IPS-NIHi7 (cell line): Measurements from ENCODE around the gene PRKACG.
"Not testable (repeated sequence)": the region's sequence is repeated elsewhere in the genome, so short reads cannot be mapped to it uniquely, and the experiment has no call there.

Experiments
- DNase-seq: peaks from one replicate; pipeline ENCODE4 v3.0.0; 2012; ENCODE audit warnings: mixed read lengths; ENCODE audit errors: extremely low spot score

The PRKACG gene

DNA sequence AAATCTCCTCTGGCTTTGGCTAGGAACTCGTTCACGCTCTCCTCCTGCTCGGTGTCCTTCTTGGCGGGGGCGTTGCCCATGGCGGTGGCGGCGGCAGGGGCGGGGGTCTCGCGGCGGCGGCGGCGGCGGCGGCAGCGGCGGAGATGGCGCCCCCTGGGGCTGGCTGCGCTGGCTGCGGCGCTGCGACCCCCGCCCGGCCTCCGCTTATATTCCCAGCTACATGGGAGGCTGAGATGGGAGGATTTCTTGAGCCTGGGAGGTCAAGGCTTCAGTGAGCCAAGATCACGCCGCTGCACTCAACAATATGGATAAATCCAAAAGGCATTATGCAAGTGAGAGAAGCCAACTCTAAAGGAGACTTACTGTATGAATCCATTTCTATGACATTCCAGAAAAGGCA is at the start of gene PRKACG:
Gene PRKACG (minus strand): TSS at position 101 of the 400 bp plus-strand sequence. CDS start 21 bp downstream, at position 80.
- no peak for DNase-seq

DNA sequence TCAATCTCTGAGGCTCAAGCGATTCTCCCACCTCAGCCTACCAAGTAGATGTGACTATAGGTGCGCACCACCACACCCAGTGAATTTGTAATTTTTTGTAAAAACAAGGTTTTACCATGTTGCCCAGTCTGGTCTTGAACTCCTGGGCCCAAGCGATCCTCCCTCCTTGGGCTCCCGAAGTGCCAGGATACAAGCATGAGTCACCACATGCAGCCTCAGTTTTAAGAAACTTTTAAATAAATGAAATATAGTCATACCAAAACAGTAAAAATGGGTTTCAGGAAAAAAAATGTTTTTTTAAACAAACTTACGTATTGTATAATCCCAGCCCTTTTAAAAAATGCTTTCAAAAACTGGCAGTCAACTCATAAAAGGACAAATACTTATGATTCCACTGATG is 48.3 kb upstream of the PRKACG start:
- DNase-seq = no peak

DNA sequence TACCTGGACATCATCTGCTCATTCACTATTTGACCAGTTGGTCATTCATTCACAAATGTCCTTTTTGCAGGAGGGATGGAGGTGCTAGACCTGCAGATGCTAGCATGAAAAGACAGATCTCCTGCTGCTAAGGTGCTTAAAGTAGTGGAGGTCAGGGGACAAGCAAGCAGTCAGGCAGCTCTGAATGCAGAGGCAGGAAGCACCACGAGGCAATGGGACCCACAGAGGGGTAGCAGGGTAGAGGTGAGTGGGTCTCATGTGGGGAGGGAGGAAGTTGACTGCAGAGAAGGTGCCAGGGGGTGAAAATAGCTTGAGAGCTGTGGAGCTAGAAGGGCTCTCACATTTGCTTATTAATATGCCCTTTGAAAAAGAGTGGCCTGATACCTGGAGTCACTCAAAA is 46.9 kb upstream of the PRKACG start:
- DNase-seq = no peak

DNA sequence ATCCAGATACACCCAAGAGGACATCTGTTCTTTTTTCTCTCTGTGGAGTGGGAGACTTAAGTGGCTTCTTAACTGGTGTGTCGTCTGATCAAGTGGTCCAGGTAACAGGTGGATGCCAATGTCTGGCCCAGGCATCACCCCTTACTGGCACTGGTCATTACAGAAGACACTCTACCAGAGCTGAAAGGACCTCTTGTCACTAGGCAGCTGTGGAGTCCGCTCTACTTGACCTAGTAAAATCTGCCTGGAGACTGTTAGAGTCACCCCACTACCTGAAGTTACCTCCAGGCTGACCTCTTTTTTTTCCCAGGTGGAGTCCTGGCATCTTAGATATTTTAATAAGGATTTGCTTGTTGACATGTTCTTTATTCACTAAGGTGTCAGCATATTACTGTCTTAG is 44.2 kb upstream of the PRKACG start:
- no peak for DNase-seq

DNA sequence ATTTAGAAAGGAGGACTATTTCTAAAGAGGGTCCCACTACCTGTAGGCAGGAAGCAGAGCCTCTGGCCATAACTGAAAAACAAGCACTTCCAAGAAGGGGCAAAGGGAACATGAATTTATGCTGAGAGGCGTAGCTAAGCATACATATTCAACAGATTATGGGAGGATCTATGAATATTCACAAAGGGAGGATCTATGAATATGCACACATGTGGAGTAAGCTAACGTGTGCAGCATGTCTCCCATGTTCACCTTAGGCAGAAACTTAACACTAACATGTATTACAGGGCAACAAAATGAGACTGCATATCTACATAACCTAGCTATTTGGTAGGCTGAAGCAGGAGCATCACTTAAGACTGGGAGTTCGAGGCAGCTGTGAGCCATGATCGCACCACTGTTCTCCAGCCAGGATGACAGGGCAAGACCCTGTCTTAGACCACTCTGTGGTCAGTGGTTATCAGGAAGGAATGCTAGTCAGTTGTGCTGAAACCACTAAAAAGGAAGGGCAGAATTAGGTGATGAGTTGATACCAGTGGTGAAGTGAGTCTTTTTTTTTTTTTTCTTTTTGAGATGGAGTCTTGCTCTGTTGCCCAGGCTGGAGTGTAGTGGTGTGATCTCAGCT is 42.4 kb upstream of the PRKACG start:
- DNase-seq = no peak

DNA sequence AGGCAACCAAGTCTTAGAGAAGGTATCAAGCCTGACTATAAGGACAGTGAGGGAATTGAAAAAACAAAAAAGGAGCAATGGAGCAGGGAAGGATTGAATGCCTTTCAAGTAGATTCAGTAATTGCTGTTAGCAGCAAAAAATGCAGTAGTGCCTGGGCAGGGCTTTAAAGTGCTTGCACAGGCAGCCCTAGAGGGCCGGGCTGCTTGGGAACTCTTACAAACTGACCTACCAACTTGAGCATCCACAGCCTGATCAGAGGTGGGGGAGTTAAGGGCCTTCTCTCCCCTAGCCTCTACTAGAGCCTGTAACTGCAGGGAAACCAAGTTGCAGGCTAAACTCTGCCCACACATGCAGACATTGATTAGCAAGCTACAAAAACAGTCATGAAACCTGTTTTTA is 41.1 kb upstream of the PRKACG start:
- no peak for DNase-seq

DNA sequence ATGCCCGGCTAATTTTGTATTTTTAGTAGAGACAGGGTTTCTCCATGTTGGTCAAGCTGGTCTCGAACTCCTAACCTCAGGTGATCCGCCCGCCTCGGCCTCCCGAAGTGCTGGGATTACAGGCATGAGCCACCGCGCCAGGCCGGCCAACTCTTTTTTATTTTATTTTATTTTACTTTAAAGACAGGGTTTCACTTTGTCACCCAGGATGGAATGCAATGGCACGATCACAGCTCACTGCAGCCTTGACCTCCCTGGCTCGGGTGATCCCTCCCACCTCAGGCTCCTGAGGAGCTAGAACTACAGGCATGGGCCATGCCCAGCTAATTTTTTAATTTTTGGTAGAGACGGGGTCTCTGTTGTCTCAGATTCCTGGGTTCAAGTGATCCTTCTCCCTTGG is 37.0 kb upstream of the PRKACG start:
- DNase-seq = not testable (repeated sequence)

DNA sequence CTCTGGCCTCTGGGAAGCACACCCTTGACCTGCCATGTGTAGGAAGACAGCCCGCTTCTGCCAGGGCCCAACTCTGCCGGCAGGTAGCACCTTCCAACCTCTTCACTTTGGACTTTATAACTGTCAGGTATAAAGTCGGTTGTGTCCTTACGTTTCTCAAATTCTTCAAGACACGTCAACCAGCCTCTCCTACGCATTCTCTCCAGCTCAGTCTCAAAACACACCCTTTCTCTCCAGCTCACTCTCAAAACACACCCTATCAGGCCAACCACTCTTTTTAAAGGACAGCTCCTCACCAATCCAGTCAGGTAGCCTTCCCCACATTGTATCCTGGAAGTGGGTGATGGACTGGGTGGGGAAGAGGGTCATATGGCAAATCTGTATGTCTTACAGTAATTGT is 35.2 kb upstream of the PRKACG start:
- DNase-seq = no peak

DNA sequence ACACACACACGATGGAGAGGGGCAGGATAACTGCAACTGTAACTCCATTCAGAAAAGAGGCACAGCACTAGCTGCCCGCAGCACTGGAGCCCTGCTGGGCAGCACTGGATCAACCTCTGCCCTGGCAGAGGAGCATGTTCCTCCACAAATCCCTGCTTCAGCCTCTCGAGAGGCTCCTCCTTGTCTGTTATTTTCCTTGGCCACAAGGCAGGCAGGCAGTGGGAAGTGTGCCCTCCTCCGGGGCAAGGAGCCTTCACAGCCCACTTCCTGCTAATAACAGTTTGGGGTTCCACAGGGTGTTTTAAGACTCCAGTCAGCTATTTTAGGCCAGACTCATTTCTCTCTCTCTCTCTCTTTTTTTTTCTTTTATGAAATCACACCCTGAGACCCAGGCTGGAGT is 33.5 kb upstream of the PRKACG start:
- DNase-seq = no peak

DNA sequence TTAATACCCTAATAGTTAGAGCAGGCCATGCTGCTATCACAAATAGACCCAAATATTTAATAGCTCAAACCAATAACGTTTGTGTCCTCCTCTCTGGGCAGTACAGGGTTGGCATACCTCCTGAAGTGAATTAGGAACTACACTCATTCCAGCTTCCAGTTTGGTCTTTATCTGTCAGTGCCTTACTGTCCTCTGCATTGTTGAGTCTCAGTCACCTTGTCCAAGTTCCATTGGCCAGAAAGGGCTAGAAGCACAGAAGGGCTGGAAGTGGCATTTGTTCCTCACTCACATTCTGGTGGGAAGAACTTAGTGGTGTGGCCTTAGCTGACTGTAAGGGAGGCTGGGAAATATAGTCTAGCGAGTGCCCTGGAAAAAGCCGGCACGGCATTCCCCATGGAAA is 32.8 kb upstream of the PRKACG start:
- no peak for DNase-seq

DNA sequence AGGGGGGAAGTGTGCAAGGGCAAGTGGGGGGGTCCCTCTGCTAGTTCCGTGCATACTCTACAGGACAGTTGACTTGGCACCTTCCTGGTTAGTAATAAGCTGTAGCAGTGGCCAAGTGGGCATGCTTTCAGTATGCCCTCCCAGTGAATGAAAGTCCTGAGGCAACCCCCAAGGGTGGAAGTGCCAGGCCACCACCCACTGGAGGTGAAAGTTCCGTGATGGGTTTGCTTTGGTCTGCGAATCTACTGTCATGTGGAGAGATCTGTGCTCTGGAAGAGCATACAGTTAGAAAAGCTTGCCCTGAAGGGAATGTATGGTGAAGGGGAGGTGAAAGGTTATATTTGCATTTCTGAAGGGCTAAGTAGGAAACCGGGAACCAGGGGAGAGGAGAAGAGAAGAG is 31.9 kb upstream of the PRKACG start:
- no peak for DNase-seq

DNA sequence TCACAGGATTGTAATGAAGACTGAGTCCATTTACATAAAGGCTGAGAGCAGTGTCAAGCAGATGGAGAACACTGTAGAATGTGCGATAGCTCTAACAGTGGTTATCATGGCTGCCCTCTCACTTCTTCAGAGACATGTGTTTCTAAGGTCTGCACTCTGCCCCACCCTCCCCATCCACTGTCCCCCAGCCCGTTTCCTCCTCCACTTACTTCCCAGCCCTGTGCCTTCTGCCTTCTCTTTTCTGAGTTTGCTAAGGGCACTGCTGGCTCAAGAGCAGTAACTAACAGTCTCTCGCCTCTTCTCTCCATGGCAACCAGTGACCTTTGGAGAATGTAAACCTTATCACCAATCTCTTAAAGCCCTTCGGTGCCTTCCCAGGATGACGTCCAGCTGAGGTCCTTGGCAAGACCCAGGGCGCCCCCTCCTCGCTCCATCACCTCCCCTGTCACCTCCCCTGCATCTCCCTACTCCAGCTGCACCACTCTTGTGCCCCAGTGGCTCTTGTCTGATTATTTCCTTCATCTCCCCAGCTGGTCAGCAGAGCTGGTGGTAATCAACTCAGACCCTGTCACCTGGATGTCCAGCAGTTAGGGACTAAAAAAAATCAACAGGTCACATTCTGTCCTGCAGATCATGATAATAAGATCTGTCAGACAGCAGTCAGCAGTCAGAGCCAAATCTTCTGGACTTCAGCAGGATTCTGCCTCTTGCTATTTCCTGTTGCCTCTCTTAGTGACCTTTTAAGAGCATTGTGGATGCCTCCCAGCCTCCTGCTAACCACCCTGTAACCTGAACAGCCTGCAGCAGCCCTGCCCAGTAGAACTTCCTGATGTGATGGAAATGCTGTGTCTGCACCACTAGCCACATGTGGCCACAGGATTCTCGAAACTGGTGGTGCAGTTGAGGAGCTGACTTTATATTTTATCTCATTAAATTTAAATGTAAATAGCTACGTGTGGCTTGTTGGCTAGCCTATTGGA is 30.6 kb upstream of the PRKACG start:
- peak; percentile 38 for DNase-seq

DNA sequence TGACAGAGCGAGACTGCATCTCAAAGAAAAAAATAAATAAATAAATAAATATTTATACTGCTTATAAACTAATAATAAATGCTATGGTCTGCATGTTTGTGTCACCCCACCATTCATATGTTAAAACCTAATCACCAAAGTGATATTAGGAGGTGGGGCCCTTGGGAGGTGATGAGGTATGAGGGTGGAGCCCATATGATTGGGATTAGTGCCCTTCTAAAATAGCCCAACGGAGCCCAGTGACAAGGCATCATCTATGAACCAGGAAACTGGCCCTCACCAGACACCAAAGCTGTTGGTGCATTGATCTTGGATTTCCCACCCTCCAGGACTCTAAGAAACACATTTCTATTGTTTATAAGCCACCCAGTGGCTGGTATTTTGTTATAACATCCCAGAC is 26.7 kb upstream of the PRKACG start:
- no peak for DNase-seq

DNA sequence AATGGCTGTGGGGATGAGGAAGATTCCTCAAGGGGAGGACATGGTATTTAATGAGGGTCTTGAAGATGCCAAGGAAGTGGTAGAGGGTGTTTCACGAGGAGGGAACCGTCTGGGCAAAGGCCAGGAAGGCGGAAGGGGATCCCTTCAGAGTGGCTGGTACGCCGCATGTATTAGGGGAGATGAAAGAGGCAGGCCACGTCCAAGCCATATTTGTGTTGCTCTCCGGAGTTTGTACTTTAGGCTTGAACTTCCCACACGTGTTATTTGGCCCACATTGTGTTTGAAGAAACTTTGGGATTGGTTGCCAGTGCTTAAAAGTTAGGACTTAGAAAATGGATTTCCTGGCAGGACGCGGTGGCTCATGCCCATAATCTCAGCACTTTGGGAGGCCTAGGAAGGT is 22.9 kb upstream of the PRKACG start:
- DNase-seq = no peak

DNA sequence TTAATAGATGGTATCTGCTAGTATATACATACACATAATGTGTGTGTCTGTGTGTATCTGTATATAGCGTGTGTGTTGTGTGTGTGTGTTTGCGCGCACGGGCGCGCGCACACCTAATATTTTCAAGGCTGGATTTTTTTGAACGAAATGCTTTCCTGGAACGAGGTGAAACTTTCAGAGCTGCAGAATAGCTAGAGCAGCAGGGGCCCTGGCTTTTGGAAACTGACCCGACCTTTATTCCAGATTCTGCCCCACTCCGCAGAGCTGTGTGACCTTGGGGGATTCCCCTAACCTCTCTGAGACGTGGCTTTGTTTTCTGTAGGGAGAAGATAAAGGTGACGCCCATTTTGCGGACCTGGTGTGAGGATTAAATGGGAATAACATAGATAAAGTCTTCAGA is 22.4 kb upstream of the PRKACG start:
- no peak for DNase-seq

DNA sequence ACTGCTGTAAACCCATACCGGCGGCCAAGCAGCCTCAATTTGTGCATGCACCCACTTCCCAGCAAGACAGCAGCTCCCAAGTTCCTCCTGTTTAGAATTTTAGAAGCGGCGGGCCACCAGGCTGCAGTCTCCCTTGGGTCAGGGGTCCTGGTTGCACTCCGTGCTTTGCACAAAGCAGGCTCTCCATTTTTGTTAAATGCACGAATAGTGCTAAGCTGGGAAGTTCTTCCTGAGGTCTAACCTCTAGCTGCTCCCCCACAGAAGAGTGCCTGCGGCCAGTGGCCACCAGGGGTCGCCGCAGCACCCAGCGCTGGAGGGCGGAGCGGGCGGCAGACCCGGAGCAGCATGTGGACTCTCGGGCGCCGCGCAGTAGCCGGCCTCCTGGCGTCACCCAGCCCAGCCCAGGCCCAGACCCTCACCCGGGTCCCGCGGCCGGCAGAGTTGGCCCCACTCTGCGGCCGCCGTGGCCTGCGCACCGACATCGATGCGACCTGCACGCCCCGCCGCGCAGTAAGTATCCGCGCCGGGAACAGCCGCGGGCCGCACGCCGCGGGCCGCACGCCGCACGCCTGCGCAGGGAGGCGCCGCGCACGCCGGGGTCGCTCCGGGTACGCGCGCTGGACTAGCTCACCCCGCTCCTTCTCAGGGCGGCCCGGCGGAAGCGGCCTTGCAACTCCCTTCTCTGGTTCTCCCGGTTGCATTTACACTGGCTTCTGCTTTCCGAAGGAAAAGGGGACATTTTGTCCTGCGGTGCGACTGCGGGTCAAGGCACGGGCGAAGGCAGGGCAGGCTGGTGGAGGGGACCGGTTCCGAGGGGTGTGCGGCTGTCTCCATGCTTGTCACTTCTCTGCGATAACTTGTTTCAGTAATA is 21.8 kb upstream of the PRKACG start, which contains the start of gene FXN:
Gene FXN (plus strand): TSS at position 315 of the 871 bp plus-strand sequence. CDS start 31 bp downstream, at position 346.
- DNase-seq = peak; percentile 93

DNA sequence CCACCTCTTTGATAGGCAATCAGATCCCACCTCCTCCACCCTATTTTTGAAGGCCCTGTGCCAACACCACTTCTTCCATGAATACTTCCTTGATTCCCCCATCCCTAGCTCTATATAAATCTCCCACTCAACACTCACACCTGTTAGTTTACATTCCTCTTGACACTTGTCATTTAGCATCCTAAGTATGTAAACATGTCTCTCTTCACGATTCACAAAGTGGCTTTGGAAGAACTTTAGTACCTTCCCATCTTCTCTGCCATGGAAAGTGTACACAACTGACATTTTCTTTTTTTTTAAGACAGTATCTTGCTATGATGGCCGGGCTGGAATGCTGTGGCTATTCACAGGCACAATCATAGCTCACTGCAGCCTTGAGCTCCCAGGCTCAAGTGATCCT is 20.2 kb upstream of the PRKACG start:
- no peak for DNase-seq

DNA sequence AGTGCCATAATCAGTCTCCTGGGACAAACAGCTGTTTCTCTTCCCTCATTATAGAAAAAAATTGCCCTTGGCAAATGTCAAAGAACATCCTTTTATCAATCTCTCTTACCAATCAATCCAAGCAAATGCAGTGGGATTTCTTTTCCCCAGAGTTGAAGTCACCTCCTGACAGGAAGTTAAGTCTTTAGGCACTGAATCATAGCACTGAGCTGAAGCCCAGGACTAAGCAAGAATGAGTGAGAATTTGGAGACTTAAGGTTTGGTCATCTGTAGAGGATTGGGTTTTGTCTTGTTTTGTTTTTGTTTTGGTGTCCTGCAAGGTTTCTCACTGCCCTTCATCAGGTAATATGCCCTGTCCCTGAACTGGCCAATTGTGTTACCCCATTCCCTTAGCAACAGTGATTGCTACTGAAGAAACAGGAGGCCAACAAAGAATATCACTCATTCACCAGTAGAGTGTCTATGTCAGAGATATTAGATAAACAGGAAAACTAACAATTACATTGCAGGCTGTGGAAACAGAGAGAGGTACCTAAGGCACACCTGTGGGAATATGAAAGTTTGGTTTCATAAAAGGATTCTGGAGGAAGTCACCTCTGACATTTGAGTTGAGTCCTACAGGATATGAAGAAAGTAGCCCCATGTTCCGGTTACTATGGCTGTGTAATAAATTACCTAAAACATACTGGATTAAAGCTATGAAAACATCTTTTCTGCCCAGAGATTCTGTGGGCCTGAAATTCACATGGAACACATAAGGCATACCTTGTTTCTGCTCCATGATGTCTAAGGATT is 17.1 kb upstream of the PRKACG start:
- peak; percentile 4 for DNase-seq

DNA sequence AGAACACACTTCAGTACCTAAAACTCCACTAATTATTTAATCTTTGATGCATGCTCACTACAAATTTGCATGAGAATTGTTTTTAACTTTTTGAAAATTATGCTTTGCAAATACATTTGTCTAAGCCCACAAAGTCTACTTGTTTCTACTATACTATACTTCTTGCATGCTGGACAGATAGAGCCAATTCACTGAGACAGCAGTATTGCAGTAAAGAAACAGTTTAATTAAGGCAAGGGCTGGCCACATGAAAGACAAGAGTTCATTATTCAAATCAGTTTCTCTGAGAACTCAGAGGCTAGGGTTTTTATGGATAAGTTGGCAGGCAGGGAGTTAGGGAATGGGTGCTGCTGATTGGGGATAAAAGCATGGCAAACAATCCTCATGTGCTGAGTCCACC is 15.6 kb upstream of the PRKACG start:
- DNase-seq = no peak

DNA sequence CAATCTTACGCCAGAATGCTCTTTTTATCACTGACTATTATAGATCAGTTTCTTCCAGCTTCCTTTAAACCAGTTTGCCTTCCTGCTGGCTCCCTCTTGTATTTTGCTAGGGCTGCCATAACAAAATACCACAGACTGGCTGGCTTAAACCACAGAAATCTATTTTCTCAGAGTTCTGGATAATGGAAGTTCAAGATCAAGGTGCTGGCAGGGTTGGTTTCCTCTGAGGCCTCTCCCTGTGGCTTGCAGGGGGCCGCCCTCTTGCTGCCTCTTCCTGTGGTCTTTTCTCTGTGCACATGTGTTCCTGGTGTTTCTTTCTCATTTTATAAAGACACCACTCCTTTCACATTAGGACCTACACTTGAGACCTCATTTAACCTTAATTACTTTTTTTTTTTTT is 14.8 kb upstream of the PRKACG start:
- no peak for DNase-seq
